SJCRH30 (cell line): ENCODE results near the gene NCR2. TPM values are rescaled to one million over a fixed set of nuclear protein-coding genes. Genes with fewer than 3 reads are reported as not detected.

Experiments
- DNase-seq, 2 experiments: peaks; one replicate each; pipeline ENCODE4 v3.0.0-alpha.2; 2015 to 2020
- H3K27ac ChIP-seq: fragments of 250-450 bp; sonication (Bioruptor Pico); 2 replicates; pipeline ENCODE4 v1.5.1; 2020; ENCODE audit warnings: mild to moderate bottlenecking, moderate library complexity
- H3K27me3 ChIP-seq: fragments of 250-450 bp; sonication (Bioruptor Pico); 2 replicates; pipeline ENCODE4 v1.5.1; 2020; ENCODE audit warnings: mild to moderate bottlenecking, moderate library complexity
- H3K36me3 ChIP-seq: fragments of 250-450 bp; sonication (Bioruptor Pico); 2 replicates; pipeline ENCODE4 v1.5.1; 2020; ENCODE audit warnings: mild to moderate bottlenecking, moderate library complexity
- H3K4me1 ChIP-seq: fragments of 250-450 bp; sonication (Bioruptor Pico); 2 replicates; pipeline ENCODE4 v1.5.1; 2020; ENCODE audit warnings: mild to moderate bottlenecking, moderate library complexity
- H3K4me3 ChIP-seq: fragments of 250-450 bp; sonication (Bioruptor Pico); 2 replicates; pipeline ENCODE4 v1.5.1; 2020; ENCODE audit warnings: mild to moderate bottlenecking, moderate library complexity
- H3K9me3 ChIP-seq: fragments of 250-450 bp; sonication (Bioruptor Pico); replicated peaks from 2 replicates; pipeline ENCODE4 v1.5.1; 2020; ENCODE audit warnings: mild to moderate bottlenecking, moderate library complexity
- total RNA-seq: library from RNA; depleted of rRNA; stranded (reverse); fragments of >200 nt; shearing (Covaris generic); gene quantifications from 2 replicates; pipeline ENCODE4 v1.2.3, GENCODE V29; 2014

NCR2 gene
- total RNA-seq, 1 experiment from 2014 or later, result not detected

DNA sequence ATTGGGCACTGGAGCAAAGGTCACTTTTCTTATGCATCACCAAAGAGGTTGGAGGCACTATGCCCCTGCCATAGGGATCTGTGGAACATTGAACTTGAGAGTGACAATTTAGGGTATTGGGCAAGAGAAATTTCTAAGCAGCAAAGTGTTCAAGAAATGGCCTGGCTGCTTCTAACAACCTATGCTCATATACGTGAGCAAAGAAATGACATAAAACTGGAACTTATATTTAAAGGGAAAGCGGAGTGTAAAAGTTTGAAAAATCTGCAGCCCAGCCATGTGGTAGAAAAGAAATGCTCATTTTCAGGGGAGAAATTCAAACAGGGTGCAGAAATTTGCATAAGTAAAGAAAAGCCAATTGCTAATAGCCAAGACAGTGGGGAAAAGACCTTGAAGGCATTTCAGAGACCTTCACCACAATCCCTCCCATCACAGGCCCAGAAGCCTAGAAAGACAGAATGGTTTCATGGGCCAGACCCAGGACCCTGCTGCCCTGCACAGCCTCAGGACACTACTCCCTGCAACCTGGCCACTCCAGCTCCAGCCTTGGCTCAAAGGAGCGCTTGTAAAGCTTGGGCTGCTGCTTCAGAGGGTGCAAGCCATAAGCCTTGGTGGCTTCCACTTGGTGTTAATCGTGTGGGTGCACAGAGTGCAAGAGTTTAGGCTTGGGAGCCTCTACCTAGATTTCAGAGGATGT, 24.4 kb downstream of the NCR2 start:
- H3K4me1 ChIP-seq, result no peaks in the 10 kb centered on the region

DNA sequence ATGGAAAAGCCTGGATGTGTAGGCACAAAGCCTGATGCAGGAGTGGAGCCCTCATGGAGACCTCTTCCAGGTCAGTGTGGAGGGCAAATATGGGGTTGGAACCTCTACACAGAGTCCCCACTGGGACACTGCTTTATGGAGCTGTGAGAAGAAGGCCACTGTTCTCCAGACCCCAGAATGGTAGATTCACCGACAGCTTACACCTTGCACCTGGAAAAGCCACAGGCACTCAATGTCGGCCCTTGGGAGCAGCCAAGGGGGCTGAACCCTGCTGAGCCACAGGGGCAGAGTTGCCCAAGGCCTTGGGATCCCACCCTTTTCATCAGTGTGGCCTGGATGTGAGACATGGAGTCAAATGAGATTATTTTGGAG, 24.9 kb downstream of the NCR2 start:
- no peak overlapping the region for H3K27ac ChIP-seq
- H3K36me3 ChIP-seq, result no peaks in the 10 kb centered on the region
- H3K9me3 ChIP-seq, result peaks cover 4% of the 10 kb centered on the region; the same call in 1 of the 2 replicates
- peaks cover 4% of the 10 kb centered on the region for H3K27me3 ChIP-seq
- no peak overlapping the region for H3K4me3 ChIP-seq
- no peaks in the 10 kb centered on the region for H3K4me1 ChIP-seq
- no peak for DNase-seq

More for the DNA sequence above, 24.4 kb downstream of the NCR2 start:
- Histone ChIP-seq H3K36me3 (no peaks in the 10 kb centered on the region), H3K27me3 (peaks cover 4% of the 10 kb centered on the region; the same call in 1 of the 2 replicates), H3K4me3 (no peak overlapping the region), H3K9me3 (peaks cover 4% of the 10 kb centered on the region; the same call in 1 of the 2 replicates), H3K27ac (no peak overlapping the region)
- DNase-seq, result no peak

DNA sequence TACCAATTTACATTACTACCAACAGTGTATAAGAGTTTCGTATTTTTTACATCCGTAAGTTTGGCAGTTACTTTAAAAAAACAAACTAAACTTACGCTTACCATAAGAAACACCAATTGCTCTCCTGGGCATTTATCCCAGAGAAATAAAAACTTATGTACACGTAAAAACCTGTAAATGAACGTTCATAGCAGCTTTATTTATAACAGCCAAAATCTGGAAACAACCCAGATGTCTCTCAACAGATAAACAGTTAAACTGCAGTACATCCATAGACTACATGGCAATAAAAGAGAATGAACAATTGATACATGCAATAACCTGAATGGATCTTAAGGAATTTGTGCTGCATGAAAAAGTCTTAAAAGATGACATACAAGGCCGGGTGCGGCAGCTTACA, 30.7 kb downstream of the NCR2 start:
- Histone ChIP-seq H3K4me3 (no peak overlapping the region), H3K4me1 (peaks cover 5% of the 10 kb centered on the region; the same call in 1 of the 2 replicates), H3K27ac (no peak overlapping the region), H3K9me3 (no peaks in the 10 kb centered on the region), H3K36me3 (no peaks in the 10 kb centered on the region), H3K27me3 (peaks cover 6% of the 10 kb centered on the region; the same call in 1 of the 2 replicates)
- no peak for DNase-seq

DNA sequence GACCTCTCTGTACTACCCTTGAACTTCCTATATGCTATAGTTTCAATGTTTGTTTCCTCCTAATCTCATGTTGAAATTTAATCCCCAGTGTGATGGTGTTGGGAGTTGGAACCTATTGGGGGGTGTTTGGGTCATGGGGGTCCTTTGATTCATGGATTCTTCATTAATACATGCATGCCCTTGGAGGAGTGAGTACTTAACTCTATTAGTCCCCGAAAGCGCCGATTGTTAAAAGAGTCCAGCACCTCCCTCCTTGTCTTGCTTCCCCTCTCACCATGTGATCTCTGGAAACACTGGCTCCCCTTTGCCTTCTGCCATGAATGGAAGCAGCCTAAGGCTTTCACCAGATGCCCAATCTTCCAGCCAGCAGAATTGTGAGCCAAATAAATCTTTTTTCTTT, 31.7 kb downstream of the NCR2 start:
- Histone ChIP-seq H3K36me3 (no peaks in the 10 kb centered on the region), H3K4me1 (peaks cover 5% of the 10 kb centered on the region; the same call in 1 of the 2 replicates), H3K27me3 (peaks cover 6% of the 10 kb centered on the region; the same call in 1 of the 2 replicates), H3K4me3 (no peak overlapping the region), H3K27ac (no peak overlapping the region), H3K9me3 (no peaks in the 10 kb centered on the region)
- no peak for DNase-seq

DNA sequence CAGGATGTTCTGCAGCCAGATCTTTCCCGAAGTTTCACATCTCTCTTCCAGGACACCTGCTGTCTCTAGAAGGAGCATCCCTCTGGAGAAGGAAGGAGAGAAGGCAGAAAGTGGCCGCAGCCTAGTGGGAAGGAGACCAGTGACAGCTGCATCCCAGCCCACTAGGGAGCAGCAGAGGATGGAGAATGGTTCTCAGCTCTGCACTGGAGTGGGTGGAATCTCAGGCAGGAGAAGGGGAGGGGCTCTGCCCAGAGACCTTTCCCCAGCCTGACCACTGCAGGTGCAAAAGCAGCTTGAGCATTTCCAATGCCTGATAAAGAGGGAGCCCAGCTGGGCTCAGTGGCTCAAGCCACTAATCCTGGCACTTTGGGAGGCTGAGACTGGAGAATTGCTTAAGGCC, 32.3 kb downstream of the NCR2 start:
- peaks cover 5% of the 10 kb centered on the region; the same call in 1 of the 2 replicates for H3K4me1 ChIP-seq
- no peaks in the 10 kb centered on the region for H3K9me3 ChIP-seq
- H3K4me3 ChIP-seq, result no peak overlapping the region
- H3K36me3 ChIP-seq, result no peaks in the 10 kb centered on the region
- peaks cover 6% of the 10 kb centered on the region; the same call in 1 of the 2 replicates for H3K27me3 ChIP-seq
- H3K27ac ChIP-seq, result no peak overlapping the region
- peak; percentile 66 to 79 for DNase-seq

DNA sequence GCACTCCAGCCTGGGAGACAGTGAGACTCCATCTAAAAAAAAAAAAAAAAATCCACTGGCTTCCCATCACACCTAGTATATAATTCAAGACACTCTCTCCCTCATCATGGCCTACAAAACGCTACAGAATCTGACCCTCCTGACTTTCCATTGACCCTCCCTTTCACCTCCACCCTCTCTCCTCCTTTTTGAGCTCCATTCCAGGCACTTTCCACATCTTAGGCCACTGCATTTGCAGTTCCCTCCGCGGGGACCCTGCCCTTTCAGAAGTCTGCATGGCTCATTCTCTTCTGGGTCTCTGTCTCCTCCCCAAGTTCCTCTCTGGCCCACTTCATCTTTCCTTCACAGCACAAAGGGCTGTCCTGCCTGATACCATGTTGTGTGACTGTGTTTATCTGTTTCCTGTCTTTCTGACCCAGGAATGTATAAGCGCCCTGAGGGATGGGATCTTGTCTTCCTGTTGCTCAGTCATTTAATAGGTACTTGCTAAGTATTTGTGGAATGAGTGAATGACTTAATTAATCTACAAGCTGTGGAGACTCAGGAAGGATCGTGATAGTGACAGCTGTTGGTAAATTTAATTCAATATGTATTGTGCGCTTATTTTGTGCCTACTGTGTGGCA, 35.2 kb downstream of the NCR2 start:
- DNase-seq, result peak in 1 of 2 experiments; percentile 20
- Histone ChIP-seq H3K27me3 (peaks cover 3% of the 10 kb centered on the region; the same call in 1 of the 2 replicates), H3K36me3 (no peaks in the 10 kb centered on the region), H3K4me1 (peaks cover 5% of the 10 kb centered on the region; the same call in 1 of the 2 replicates), H3K4me3 (no peak overlapping the region), H3K9me3 (no peaks in the 10 kb centered on the region; the same call in 1 of the 2 replicates), H3K27ac (no peak overlapping the region)

DNA sequence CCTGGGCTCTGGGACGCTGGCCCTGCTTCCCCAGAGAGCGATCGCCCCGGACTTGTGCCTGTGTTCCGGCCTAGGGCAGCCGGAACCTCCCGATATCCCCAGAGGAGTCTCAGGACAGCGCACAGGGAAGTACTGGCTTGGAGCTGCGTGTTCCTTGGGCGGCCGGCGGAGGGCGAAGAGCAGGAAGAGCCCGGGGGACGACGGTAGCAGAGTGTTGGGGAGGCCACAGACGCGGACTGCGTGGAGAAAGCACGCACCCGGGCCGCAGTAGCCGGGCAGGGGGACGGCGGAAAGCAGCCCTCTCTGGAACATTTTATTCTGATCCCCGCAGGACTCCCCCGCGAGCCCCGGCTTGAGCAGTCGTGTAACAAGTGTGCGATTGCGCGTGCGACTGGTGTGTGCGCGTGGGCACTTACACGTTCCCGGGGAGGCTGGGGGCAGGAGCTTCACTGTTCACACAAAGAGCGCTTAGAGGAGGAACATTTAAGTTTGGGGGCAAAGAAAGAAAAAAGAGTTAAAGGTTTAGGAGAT, 36.1 kb downstream of the NCR2 start:
- no peaks in the 10 kb centered on the region; the same call in 1 of the 2 replicates for H3K9me3 ChIP-seq
- no peaks in the 10 kb centered on the region for H3K36me3 ChIP-seq
- peaks cover 4% of the 10 kb centered on the region; the same call in 1 of the 2 replicates for H3K27me3 ChIP-seq
- H3K4me3 ChIP-seq, result no peak overlapping the region
- H3K4me1 ChIP-seq, result peaks cover 5% of the 10 kb centered on the region; the same call in 1 of the 2 replicates
- no peak for DNase-seq
- no peak overlapping the region for H3K27ac ChIP-seq

DNA sequence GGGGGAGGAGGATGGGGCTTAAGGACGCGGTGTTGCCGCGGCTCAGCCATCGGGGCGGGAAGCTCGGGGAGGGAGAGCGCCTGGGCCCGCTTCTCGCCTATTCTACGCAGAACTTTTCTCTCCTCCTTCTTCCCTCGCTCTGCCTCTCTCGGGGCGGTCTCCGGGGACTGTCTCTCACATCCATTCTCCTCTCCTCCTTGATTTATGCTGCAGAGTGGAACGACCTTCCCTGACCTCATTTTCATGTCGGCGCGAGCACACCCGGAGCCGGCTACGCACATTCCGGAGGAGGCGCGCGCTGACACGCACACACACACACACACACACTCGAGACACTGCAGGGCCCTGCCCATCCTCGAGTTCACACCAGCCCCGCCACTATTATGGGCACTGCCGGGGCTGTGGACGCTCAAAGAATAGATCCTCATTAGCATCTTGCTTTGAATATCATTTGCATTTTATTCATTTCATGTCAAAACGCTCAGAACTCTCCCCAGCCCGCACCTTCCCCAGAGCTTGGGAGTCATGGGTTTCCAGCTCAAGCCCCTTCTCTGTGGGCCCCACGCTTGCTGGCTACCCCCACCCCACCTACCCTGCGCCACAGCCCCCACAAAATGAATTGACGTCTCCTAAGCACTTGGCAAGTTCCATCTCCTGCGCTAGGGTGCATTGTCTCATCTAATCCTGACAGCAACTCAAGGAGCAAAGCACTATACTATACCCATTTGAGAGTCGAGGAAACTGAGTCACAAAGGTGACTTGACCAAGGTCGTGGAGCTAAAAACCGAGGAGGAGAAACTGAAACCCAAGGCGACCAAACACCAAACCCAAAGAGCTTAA, 36.8 kb downstream of the NCR2 start:
- Histone ChIP-seq H3K9me3 (no peaks in the 10 kb centered on the region; the same call in 1 of the 2 replicates), H3K36me3 (no peaks in the 10 kb centered on the region), H3K27me3 (peaks cover 9% of the 10 kb centered on the region; the same call in 1 of the 2 replicates), H3K4me1 (peaks cover 5% of the 10 kb centered on the region; the same call in 1 of the 2 replicates), H3K27ac (no peak overlapping the region), H3K4me3 (no peak overlapping the region)
- no peak for DNase-seq

DNA sequence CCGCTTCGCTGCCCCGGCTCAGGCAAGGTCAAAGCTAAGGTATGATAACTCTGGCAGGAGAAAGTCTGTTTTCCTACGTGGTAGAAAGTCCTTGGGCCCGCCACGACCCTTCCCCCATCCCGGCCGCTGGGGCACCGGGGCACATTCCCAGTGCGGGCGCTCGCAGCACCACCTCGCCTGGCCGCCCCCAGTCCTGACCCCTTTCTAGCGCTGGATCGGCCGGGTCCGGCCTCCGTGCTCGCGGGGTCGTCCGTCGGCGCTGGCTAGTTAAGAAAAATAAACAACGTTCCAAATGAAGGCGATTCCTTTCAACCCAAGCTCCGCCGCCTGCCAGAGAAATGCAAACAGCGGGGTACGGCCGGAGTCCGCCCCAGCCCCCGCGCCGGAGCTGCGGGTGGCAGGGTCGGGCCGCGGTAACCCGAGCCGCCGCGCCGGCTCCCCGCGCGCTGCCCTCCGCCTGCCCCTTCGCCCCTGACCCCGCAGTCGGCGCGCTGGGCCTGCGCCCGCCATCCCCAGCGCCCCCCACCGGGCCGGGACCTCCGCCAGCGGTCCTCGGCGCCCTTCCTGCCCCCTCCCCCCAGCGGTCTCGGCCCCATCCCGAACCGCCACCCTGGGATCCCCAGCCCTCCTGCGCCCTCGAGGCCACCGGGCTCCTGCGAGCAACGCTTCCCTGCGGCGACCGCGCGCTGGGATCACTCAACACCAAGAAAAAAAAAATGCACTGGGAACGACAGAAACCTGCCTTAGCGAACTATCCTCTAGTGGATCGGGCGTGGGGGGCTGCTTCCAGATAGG, 37.6 kb downstream of the NCR2 start:
- no peaks in the 10 kb centered on the region for H3K36me3 ChIP-seq
- no peak overlapping the region for H3K27ac ChIP-seq
- DNase-seq, result no peak
- peaks cover 5% of the 10 kb centered on the region; the same call in 1 of the 2 replicates for H3K4me1 ChIP-seq
- no peaks in the 10 kb centered on the region; the same call in 1 of the 2 replicates for H3K9me3 ChIP-seq
- H3K27me3 ChIP-seq, result peaks cover 9% of the 10 kb centered on the region; the same call in 1 of the 2 replicates
- H3K4me3 ChIP-seq, result no peak overlapping the region

DNA sequence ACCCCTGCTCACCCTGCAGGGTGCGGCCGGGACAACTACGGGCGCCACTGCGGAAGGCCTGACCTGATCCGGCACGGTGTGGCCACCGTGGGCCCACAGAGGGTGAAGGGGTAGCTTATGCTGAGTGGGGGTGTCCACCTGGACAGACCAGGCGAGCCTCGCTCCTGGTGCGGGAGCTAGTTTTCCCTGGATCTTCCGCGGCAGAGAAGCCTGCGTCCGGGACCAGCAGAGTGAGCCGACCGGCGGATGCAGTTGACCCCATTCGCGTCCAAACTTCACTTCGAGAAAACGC, 38.2 kb downstream of the NCR2 start:
- Histone ChIP-seq H3K27me3 (peaks cover 9% of the 10 kb centered on the region; the same call in 1 of the 2 replicates), H3K4me1 (peaks cover 5% of the 10 kb centered on the region; the same call in 1 of the 2 replicates), H3K4me3 (no peak overlapping the region), H3K36me3 (no peaks in the 10 kb centered on the region), H3K27ac (no peak overlapping the region), H3K9me3 (no peaks in the 10 kb centered on the region; the same call in 1 of the 2 replicates)
- DNase-seq, result no peak

DNA sequence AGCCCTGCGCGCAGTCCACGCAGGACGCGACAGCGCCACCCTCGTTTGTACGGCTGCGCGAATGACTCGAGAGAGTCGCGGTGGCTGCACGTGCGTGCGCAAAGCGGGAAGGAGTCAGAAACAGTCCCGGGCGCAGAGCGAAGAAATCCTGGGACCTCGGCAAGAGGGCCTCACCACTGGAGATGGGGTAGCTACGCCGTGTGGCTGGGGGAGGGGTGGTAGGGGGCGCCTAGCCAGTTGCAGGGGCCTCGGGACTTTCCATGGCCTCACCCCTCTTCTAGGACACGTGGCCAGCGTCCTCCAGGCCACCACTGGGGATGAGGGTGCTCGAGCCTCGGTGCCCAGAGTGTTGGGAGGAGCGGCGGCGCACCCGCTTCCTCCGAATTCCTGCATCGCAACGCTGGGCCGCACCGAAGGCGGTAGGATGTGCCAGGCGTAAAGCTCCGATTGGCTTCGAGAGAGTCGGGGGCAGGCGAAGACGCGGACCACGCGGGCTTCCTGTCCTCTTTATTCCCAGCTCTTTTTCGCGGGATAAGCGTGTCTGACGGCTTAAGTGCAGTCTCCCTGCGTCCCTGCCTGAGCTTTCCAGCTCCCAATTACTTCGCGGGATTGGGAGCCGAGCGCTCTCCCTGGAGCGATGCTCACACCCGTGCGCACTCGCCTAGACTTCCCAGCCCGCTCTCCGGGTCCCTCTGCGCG, 38.7 kb downstream of the NCR2 start:
- Histone ChIP-seq H3K4me3 (no peak overlapping the region), H3K4me1 (peaks cover 5% of the 10 kb centered on the region; the same call in 1 of the 2 replicates), H3K9me3 (no peaks in the 10 kb centered on the region; the same call in 1 of the 2 replicates), H3K27me3 (peaks cover 9% of the 10 kb centered on the region; the same call in 1 of the 2 replicates), H3K36me3 (no peaks in the 10 kb centered on the region), H3K27ac (no peak overlapping the region)
- no peak for DNase-seq

DNA sequence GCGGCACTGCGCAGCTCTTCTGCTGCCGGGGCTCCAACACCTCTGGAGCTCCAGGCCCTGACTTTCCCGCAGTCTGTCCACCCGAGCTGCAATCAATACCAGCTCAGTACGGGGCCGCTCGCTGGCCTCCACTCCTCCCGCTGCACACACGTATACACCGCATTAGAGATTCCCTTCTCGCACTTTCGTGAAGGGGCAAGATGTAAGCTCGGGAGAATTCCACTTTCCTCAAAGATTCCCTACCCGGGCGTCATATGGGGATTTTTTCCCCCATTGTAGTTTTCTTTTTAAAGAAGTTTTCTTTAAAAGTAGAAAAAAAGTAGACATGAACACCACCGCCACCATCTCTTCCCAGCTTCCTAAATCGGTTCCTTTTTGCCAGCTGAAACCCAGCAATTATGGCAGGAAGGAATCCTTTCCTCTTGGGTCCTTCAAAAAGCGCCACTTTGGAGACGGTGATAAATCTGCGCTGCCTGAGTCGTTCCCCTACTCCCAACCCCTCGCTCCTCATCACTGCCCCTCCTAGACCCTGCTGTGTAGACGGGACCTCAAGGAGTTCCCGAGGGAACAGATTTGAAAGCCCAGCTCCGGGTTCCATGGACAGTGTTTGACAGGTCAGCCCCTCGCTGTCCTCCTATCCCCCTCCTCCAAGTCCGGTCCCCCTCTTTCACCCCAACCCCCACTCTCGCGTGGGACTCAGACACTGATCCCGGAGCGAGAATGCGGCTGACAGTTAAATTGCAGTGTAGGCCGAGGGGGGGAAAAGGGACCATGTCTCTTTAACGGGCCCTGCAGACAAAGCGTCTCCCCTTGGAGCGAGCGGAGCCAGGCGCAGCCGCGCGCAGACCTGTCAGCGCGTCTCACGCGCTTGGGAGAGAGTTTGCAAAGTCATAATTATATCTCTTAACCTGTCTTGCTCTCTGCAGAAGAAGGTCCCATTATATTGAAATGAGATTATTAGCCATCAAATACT, 39.5 kb downstream of the NCR2 start:
- no peak for DNase-seq
- no peaks in the 10 kb centered on the region; the same call in 1 of the 2 replicates for H3K9me3 ChIP-seq
- no peak overlapping the region for H3K4me3 ChIP-seq
- peaks cover 9% of the 10 kb centered on the region; the same call in 1 of the 2 replicates for H3K27me3 ChIP-seq
- H3K4me1 ChIP-seq, result peaks cover 5% of the 10 kb centered on the region; the same call in 1 of the 2 replicates
- no peak overlapping the region for H3K27ac ChIP-seq
- no peaks in the 10 kb centered on the region for H3K36me3 ChIP-seq
